WERI-Rb-1 (cell line): Measurements from ENCODE around the gene MICU1.

Source experiments
- DNase-seq: peaks from one replicate; pipeline ENCODE4 v3.0.0-alpha.2; 2020
- H3K27ac ChIP-seq: fragments of 250-450 bp; sonication (Bioruptor Pico); 2 replicates; pipeline ENCODE4 v1.5.1; 2020; ENCODE audit warnings: mild to moderate bottlenecking, moderate library complexity
- H3K27me3 ChIP-seq: fragments of 250-450 bp; sonication (Bioruptor Pico); 2 replicates; pipeline ENCODE4 v1.5.1; 2021; ENCODE audit warnings: mild to moderate bottlenecking, low read depth, moderate library complexity; ENCODE audit not compliant: insufficient read depth, severe bottlenecking
- H3K36me3 ChIP-seq: fragments of 250-450 bp; sonication (Bioruptor Pico); 2 replicates; pipeline ENCODE4 v1.5.1; 2020; ENCODE audit warnings: mild to moderate bottlenecking, moderate library complexity
- H3K4me3 ChIP-seq: 2 replicates; pipeline ENCODE4 v1.5.1; 2011; ENCODE audit warnings: low read depth, mild to moderate bottlenecking, control low read depth, low read length
- H3K9me3 ChIP-seq: fragments of 250-450 bp; sonication (Bioruptor Pico); 2 replicates; pipeline ENCODE4 v1.5.1; 2021; ENCODE audit warnings: mild to moderate bottlenecking, moderate library complexity; ENCODE audit not compliant: severe bottlenecking
- CTCF ChIP-seq: IDR thresholded peaks from 2 replicates; pipeline ENCODE4 v1.5.1; 2011; ENCODE audit warnings: low read depth, mild to moderate bottlenecking, control low read depth, inconsistent platforms, low read length

MICU1 gene

GRCh38 chr10:72523932-72524396 is 101.9 kb downstream of the MICU1 start:
- TF ChIP-seq CTCF = no peak
- no peaks in the 10 kb centered on the region for H3K36me3 ChIP-seq
- no peak overlapping the region for H3K27ac ChIP-seq
- H3K27me3 ChIP-seq = no peaks in the 10 kb centered on the region
- H3K9me3 ChIP-seq = no peaks in the 10 kb centered on the region
- no peak for DNase-seq
- no peak overlapping the region for H3K4me3 ChIP-seq

- TF ChIP-seq CTCF = no peak
- no peak for DNase-seq
- no peaks in the 10 kb centered on the region for H3K36me3 ChIP-seq
- H3K27ac ChIP-seq = no peak overlapping the region
- no peaks in the 10 kb centered on the region for H3K9me3 ChIP-seq
- H3K27me3 ChIP-seq = no peaks in the 10 kb centered on the region
- H3K4me3 ChIP-seq = no peak overlapping the region
Observed at GRCh38 chr10:72523062-72523461, 102.8 kb downstream of the MICU1 start.

GRCh38 chr10:72517244-72517643 is 108.6 kb downstream of the MICU1 start:
- H3K9me3 ChIP-seq = no peaks in the 10 kb centered on the region
- no peak for DNase-seq
- no peak overlapping the region for H3K27ac ChIP-seq
- H3K4me3 ChIP-seq = no peak overlapping the region
- H3K27me3 ChIP-seq = no peaks in the 10 kb centered on the region
- no peak for TF ChIP-seq CTCF
- no peaks in the 10 kb centered on the region for H3K36me3 ChIP-seq

- Histone ChIP-seq H3K36me3 (no peaks in the 10 kb centered on the region), H3K9me3 (no peaks in the 10 kb centered on the region), H3K4me3 (no peak overlapping the region), H3K27me3 (no peaks in the 10 kb centered on the region), H3K27ac (no peak overlapping the region)
- DNase-seq = no peak
- no peak for TF ChIP-seq CTCF
Observed at GRCh38 chr10:72515455-72515854, 110.4 kb downstream of the MICU1 start.

- Histone ChIP-seq H3K27me3 (no peaks in the 10 kb centered on the region), H3K36me3 (no peaks in the 10 kb centered on the region), H3K9me3 (no peaks in the 10 kb centered on the region), H3K27ac (no peak overlapping the region), H3K4me3 (no peak overlapping the region)
- no peak for TF ChIP-seq CTCF
- no peak for DNase-seq
Observed at GRCh38 chr10:72513910-72514309, 112.0 kb downstream of the MICU1 start.

GRCh38 chr10:72511459-72511858 is 114.4 kb downstream of the MICU1 start:
- H3K27ac ChIP-seq = no peak overlapping the region
- H3K4me3 ChIP-seq = no peak overlapping the region
- no peaks in the 10 kb centered on the region for H3K9me3 ChIP-seq
- TF ChIP-seq CTCF = no peak
- no peaks in the 10 kb centered on the region for H3K36me3 ChIP-seq
- DNase-seq = no peak
- H3K27me3 ChIP-seq = no peaks in the 10 kb centered on the region
